RWPE1 (cell line): ENCODE data around the gene ASPSCR1.

Source experiments
- CTCF ChIA-PET: fragments of 350-600 bp; sonication (Branson Sonifier 250); formaldehyde crosslinking; extraction: SDS; loops from one replicate; lab custom pipeline; 2021; lab: Yijun Ruan, JAX
- POLR2A ChIA-PET: fragments of 400-600 bp; formaldehyde crosslinking; extraction: SDS; loops from one replicate; lab custom pipeline; 2020; ENCODE audit warnings: antibody characterized with exemption; ENCODE audit not compliant: low non-redundant PET; lab: Yijun Ruan, JAX
- DNase-seq: peaks from one replicate; pipeline ENCODE4 v3.0.0; 2012; ENCODE audit warnings: low spot score
- H3K27ac ChIP-seq: fragments of 450-650 bp; 2 replicates; pipeline ENCODE4 v1.5.1; 2017
- CTCF ChIP-seq: fragments of 450-650 bp; conservative IDR thresholded peaks from 2 replicates; pipeline ENCODE4 v1.5.1; 2017; ENCODE audit warnings: low read depth, mild to moderate bottlenecking

Gene ASPSCR1

GRCh38 chr17:82003411-82004381, 26.3 kb downstream of the ASPSCR1 start:
- CTCF ChIA-PET: interaction anchor here (0.6 to 2.9 kb wide), 9 partner anchors 10 to 171 kb away, joined by 3 to 16 read pairs (median 4); no protein-coding TSS in a partner anchor

GRCh38 chr17:82004517-82005455, 27.4 kb downstream of the ASPSCR1 start:
- POLR2A ChIA-PET: no interaction called here
- H3K27ac ChIP-seq: peak overlapping the region; percentile 95
- DNase-seq: no peak
- no peak for TF ChIP-seq CTCF
- CTCF ChIA-PET: interaction anchor here (0.6 to 2.9 kb wide), 6 partner anchors 9 to 169 kb away, joined by 3 to 16 read pairs (median 4); no protein-coding TSS in a partner anchor

More at GRCh38 chr17:82003411-82004381, 26.3 kb downstream of the ASPSCR1 start:
- POLR2A ChIA-PET: interaction anchor here (1.2 kb wide), 1 partner anchor 12 kb away, joined by 4 read pairs; no protein-coding TSS in a partner anchor
- H3K27ac ChIP-seq: peak overlapping the region; percentile 95
- DNase-seq: peak; percentile 94
- TF ChIP-seq CTCF: no peak

GRCh38 chr17:82005701-82006348, 28.4 kb downstream of the ASPSCR1 start:
- CTCF ChIA-PET: no interaction called here
- TF ChIP-seq CTCF: no peak
- H3K27ac ChIP-seq: peak overlapping the region; percentile 95
- DNase-seq: no peak
- POLR2A ChIA-PET: no interaction called here

- CTCF ChIA-PET: interaction anchor here (0.6 kb wide), 1 partner anchor 14 kb away, joined by 3 read pairs; no protein-coding TSS in a partner anchor
- peak overlapping the region; percentile 95 for H3K27ac ChIP-seq
- DNase-seq: no peak
- no peak for TF ChIP-seq CTCF
- POLR2A ChIA-PET: no interaction called here
Observed at GRCh38 chr17:82006468-82007227, 29.2 kb downstream of the ASPSCR1 start.

- ChIA-PET CTCF (no interaction called here), POLR2A (no interaction called here)
- DNase-seq: no peak
- H3K27ac ChIP-seq: peak overlapping the region; percentile 95
- TF ChIP-seq CTCF: no peak
Observed at GRCh38 chr17:82007228-82007494, 29.7 kb downstream of the ASPSCR1 start.
